MM.1S (cell line): ENCODE measurements around the gene MINK1.

Experiments
- CTCF ChIP-seq: fragments of 300-600 bp; sonication (generic); IDR thresholded peaks from 2 replicates; pipeline ENCODE4 v1.5.1; 2016; ENCODE audit warnings: antibody characterized with exemption, low read length, mixed read lengths
- EZH2 ChIP-seq: fragments of 300-600 bp; sonication (generic); optimal IDR thresholded peaks from 2 replicates; pipeline ENCODE3; 2017; ENCODE audit warnings: low read depth, mild to moderate bottlenecking, antibody characterized with exemption, low read length, mixed read lengths
- EZH2phosphoT487 ChIP-seq: fragments of 300-600 bp; sonication (generic); IDR thresholded peaks from 2 replicates; pipeline ENCODE4 v1.6.1; 2018; ENCODE audit warnings: antibody characterized with exemption, low read length

- TF ChIP-seq EZH2 = no peak
- TF ChIP-seq CTCF = no peak
- no peak for TF ChIP-seq EZH2phosphoT487
Observed at GRCh38 chr17:4834681-4835020, 1.5 kb downstream of the MINK1 start.
